Measurements from ENCODE around the gene METRNL. TPM values are rescaled to one million over a fixed set of nuclear protein-coding genes. Genes with fewer than 3 reads are reported as not detected.

METRNL gene
- total RNA-seq, 1 donor: 47.1 TPM

DNA sequence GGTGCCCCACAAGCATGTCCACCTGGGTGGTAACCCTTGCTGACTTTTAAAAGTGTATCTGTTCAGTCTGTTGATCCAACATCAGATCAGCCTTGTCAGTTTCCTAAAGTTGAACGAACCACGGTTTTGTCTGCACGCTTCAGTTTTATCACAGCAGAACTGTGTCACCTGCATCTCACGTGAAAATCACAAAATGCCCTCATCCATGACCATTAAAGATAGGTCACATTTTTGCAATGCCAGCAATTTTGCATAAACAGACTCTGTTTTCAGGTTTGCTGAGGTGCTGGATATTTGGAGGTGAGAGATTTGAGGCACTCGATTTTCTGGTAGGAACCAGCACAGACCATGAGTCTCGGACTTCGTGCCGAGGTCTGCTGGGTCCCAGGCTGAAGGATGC lies 3.0 kb downstream of the METRNL start:
- no peak for DNase-seq (ENCODE audit: low read depth)
- H3K4me3 ChIP-seq (ENCODE audit: low read depth, low read length): peak overlapping the region; percentile 70
- TF ChIP-seq, protein P1, sequence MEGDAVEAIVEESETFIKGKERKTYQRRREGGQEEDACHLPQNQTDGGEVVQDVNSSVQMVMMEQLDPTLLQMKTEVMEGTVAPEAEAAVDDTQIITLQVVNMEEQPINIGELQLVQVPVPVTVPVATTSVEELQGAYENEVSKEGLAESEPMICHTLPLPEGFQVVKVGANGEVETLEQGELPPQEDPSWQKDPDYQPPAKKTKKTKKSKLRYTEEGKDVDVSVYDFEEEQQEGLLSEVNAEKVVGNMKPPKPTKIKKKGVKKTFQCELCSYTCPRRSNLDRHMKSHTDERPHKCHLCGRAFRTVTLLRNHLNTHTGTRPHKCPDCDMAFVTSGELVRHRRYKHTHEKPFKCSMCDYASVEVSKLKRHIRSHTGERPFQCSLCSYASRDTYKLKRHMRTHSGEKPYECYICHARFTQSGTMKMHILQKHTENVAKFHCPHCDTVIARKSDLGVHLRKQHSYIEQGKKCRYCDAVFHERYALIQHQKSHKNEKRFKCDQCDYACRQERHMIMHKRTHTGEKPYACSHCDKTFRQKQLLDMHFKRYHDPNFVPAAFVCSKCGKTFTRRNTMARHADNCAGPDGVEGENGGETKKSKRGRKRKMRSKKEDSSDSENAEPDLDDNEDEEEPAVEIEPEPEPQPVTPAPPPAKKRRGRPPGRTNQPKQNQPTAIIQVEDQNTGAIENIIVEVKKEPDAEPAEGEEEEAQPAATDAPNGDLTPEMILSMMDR (IDR thresholded peaks at IDR 0.05; ENCODE audit: insufficient read depth, low read depth, low read length): no peak

DNA sequence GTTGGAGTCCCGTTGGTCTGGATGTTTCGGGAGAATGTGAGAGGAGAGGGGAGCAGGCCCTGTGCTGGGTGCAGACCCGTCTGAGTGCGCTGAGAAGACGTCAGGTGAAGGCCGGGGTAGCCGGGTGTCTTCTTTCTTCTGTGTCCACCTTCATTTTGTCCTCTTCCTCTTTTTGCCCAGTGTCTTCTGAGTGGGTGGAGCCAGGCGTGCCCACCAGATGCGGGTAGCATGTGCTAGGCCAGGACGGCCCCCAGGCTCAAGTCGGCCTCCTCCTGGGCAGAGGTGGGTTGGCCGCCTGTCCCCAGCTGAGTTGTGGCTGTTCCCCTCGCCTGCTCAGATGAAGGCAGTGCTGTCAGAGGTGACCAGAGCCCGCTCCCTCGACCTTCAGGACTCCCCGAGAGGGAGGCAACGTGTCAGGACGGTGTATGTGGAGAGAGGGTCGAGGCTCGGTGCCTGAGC lies 3.5 kb downstream of the METRNL start:
- no peak for DNase-seq (ENCODE audit: low read depth)
- peak overlapping the region; percentile 3 for H3K4me3 ChIP-seq (ENCODE audit: low read depth, low read length)
- TF ChIP-seq, protein P1 (IDR thresholded peaks at IDR 0.05; ENCODE audit: insufficient read depth, low read depth, low read length): no peak

DNA sequence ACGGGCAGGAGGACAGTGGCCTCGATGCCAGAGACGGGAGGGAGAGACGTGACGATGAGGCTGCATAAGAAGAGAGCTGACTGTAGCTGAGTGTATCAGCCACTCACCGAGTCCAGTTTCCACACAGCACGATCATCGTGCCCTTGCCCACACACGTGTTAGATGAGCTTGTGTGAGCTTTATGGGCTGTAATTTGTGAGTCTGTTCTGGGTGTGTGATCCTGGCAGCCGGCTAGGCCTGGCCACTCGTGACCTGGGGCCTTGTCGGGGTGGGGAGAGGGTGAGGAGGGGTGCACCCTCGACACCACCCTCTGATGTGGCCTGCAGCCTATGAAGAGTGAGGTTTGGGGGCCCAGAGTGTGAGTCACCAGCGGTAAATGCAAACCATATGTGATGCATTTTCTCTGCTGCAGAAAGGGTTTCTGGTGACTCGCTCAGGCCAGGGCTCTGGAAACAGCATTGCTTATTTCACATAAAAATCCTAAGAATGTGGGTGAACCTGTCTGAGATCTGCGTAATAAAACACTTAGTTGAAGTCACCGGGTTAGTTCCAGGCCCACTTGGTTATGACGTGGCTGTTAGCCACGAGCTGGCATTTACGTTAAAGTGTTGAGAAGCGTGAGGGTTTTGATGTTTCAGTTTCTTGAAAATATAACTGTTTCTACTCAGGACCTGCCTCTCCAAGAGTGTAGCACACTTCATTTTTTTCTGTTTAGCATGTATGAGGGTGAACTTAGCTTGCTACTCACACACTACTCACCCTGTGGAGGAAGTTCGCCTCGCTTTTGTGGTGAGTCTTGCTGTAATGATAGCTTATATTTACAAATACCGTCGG lies 4.2 kb downstream of the METRNL start:
- H3K4me3 ChIP-seq (ENCODE audit: low read depth, low read length): peak overlapping the region; percentile 3
- TF ChIP-seq, protein P1 (IDR thresholded peaks at IDR 0.05; ENCODE audit: insufficient read depth, low read depth, low read length): no peak
- DNase-seq (ENCODE audit: low read depth): peak; percentile 97

DNA sequence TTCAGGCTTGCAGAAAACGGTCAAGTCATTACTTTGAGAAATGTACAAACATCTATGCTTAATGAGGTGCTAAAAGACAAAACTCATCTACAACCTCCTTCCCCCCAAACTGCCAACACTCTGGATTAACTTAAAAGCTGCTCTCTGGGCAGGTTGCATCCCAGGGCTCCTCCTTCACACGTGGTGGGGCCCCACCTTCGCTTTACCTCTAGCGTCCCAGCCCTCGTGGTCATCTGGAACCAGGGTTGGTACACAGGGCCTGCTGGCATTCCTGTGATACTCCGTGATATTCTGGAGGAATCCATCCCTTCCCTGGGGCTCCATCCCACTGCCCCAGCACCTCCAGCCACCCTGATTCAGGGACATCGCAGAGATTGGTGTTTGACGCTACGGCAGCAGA lies 4.8 kb downstream of the METRNL start:
- peak overlapping the region; percentile 0 for H3K4me3 ChIP-seq (ENCODE audit: low read depth, low read length)
- TF ChIP-seq, protein P1 (IDR thresholded peaks at IDR 0.05; ENCODE audit: insufficient read depth, low read depth, low read length): no peak

DNA sequence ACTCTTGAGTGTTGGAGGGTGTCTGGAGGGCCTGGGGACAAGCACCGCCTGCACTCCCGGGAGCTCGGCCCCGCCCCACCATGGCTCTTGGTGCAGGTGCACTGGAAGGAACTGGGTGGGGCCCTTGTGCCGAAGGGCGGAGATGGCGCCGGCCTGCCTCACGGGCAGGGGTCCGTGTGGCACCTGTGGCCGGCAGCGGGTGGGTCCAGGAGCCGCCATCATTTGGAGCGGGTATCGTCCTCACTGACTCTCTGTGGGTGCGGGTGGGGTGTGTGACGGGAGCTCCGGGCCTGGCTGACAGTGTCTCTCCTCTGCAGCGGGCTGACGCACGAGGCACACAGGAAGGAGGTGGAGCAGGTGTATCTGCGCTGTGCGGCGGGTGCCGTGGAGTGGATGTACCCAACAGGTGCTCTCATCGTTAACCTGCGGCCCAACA lies 5.2 kb downstream of the METRNL start:
- DNase-seq (ENCODE audit: low read depth): no peak
- H3K4me3 ChIP-seq (ENCODE audit: low read depth, low read length): no peak overlapping the region
- TF ChIP-seq, protein P1 (IDR thresholded peaks at IDR 0.05; ENCODE audit: insufficient read depth, low read depth, low read length): no peak

More for the DNA sequence above, 4.8 kb downstream of the METRNL start:
- DNase-seq (ENCODE audit: low read depth): no peak

DNA sequence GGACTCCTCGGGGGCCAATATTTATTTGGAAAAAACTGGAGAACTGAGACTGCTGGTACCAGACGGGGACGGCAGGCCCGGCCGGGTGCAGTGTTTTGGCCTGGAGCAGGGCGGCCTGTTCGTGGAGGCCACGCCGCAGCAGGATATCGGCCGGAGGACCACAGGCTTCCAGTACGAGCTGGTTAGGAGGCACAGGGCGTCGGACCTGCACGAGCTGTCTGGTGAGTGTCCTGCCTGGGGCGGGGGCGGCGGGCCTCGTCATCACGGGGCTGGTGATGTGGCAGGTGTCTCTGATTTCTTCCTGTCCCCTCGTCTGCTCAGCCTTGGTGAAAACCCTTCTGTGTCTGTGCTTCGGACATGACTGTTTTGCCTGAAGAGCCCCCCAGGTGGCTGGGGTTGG lies 5.7 kb downstream of the METRNL start:
- TF ChIP-seq, protein P1 (IDR thresholded peaks at IDR 0.05; ENCODE audit: insufficient read depth, low read depth, low read length): no peak
- DNase-seq (ENCODE audit: low read depth): no peak
- H3K4me3 ChIP-seq (ENCODE audit: low read depth, low read length): no peak overlapping the region
